SH-SY5Y (cell line): ENCODE data around the gene LRRC8B.

Experiments used
- GATA2 ChIP-seq: IDR thresholded peaks from 2 replicates; pipeline ENCODE4 v1.6.1; 2011; ENCODE audit warnings: mild to moderate bottlenecking, low read depth, low read length
- GATA3 ChIP-seq: IDR thresholded peaks from 2 replicates; pipeline ENCODE4 v1.6.1; 2011; ENCODE audit warnings: low read depth, mild to moderate bottlenecking, low read length, moderate library complexity

DNA sequence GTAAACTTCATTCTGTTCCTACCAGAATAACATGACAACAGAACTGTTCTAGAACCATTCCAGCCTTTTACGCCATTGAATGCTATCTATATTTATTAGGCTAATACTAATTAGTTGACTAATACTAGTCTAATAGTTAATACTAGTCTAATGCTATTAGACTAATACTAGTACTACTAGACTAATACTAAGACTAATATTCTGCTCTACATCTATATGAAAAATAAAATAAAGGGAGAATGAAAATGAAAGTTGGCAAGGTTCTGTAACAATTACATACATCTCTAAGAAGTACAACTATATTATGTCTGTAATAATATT lies 40.9 kb upstream of the LRRC8B start:
- no peak for TF ChIP-seq GATA3
- TF ChIP-seq GATA2 = no peak
